Measurements from ENCODE around the gene TAF13.
A peak's percentile ranks its signal among the peaks of the same experiment; 100 is the strongest.
"Not testable (repeated sequence)": the region's sequence is repeated elsewhere in the genome, so short reads cannot be mapped to it uniquely, and the experiment has no call there.

The TAF13 gene

GRCh38 chr1:109041621-109042468 is 34.0 kb downstream of the TAF13 start, which contains the start of gene WDR47:
Gene WDR47 (minus strand): TSS chr1:109042102. CDS start chr1:109023512, 18,590 bp downstream.
- no peak for TF ChIP-seq CTCF (IDR thresholded peaks at IDR 0.05)
- intact Hi-C loops (cut with DNase I; ENCODE audit: low total_unique reads): loop anchor here (1.0 kb wide), 1 partner anchor 58 kb away; no protein-coding TSS in a partner anchor
- Histone ChIP-seq H3K36me3 (no peaks in the 10 kb centered on the region), H3K27me3 (no peaks in the 10 kb centered on the region), H3K4me1 (peaks cover 0 to 14% (median 9%) of the 10 kb centered on the region in 4 donors), H3K27ac (peak within 1 kb of the TSS; percentile 85 to 92), H3K9me3 (no peaks in the 10 kb centered on the region), H3K4me3 (peak within 1 kb of the TSS; percentile 80 to 96)
- DNase-seq: peak; percentile 95 to 98

GRCh38 chr1:109040989-109041620 is 34.7 kb downstream of the TAF13 start:
- Histone ChIP-seq H3K27ac (peak overlapping the region; percentile 85 to 92), H3K4me3 (peak overlapping the region; percentile 80 to 96), H3K36me3 (no peaks in the 10 kb centered on the region), H3K4me1 (peaks cover 0 to 14% (median 9%) of the 10 kb centered on the region in 4 donors), H3K9me3 (no peaks in the 10 kb centered on the region), H3K27me3 (no peaks in the 10 kb centered on the region)
- no peak for TF ChIP-seq CTCF (IDR thresholded peaks at IDR 0.05)
- no peak for DNase-seq
- intact Hi-C loops (cut with DNase I; ENCODE audit: low total_unique reads): no loop called here

GRCh38 chr1:109040627-109040988 is 35.2 kb downstream of the TAF13 start:
- Histone ChIP-seq H3K4me3 (peak overlapping the region; percentile 80 to 96), H3K4me1 (peaks cover 0 to 14% (median 9%) of the 10 kb centered on the region in 4 donors), H3K27me3 (no peaks in the 10 kb centered on the region), H3K27ac (peak overlapping the region; percentile 85 to 92), H3K36me3 (no peaks in the 10 kb centered on the region), H3K9me3 (no peaks in the 10 kb centered on the region)
- no peak for DNase-seq
- intact Hi-C loops (cut with DNase I; ENCODE audit: low total_unique reads): no loop called here
- no peak for TF ChIP-seq CTCF (IDR thresholded peaks at IDR 0.05)

GRCh38 chr1:109034382-109034781 is 41.4 kb downstream of the TAF13 start:
- intact Hi-C loops (cut with DNase I; ENCODE audit: low total_unique reads): no loop called here

GRCh38 chr1:109029493-109029892 is 46.3 kb downstream of the TAF13 start:
- H3K4me3 ChIP-seq; H3K9me3 ChIP-seq; H3K27ac ChIP-seq; H3K27me3 ChIP-seq; intact Hi-C loops (cut with DNase I; ENCODE audit: low total_unique reads); H3K36me3 ChIP-seq; DNase-seq; H3K4me1 ChIP-seq: not testable (repeated sequence)

More at GRCh38 chr1:109034382-109034781, 41.4 kb downstream of the TAF13 start:
- Histone ChIP-seq H3K4me3 (no peak overlapping the region), H3K36me3 (no peaks in the 10 kb centered on the region), H3K9me3 (no peaks in the 10 kb centered on the region), H3K4me1 (no peaks in the 10 kb centered on the region), H3K27me3 (no peaks in the 10 kb centered on the region), H3K27ac (no peak overlapping the region)
- TF ChIP-seq CTCF (IDR thresholded peaks at IDR 0.05): no peak
- no peak for DNase-seq

- H3K4me3 ChIP-seq: no peak overlapping the region
- intact Hi-C loops (cut with DNase I; ENCODE audit: low total_unique reads): no loop called here
- no peak overlapping the region for H3K27ac ChIP-seq
- DNase-seq: no peak
- H3K9me3 ChIP-seq: no peaks in the 10 kb centered on the region
- TF ChIP-seq CTCF (IDR thresholded peaks at IDR 0.05): no peak
- H3K4me1 ChIP-seq: no peaks in the 10 kb centered on the region
- H3K27me3 ChIP-seq: no peaks in the 10 kb centered on the region
- H3K36me3 ChIP-seq: peaks cover 2 to 3% (median 2%) of the 10 kb centered on the region in 3 donors
Measured at GRCh38 chr1:109027841-109028240, 48.0 kb downstream of the TAF13 start.

All from tibial artery (tissue), 4 donors.